Activated naive CD8-positive, alpha-beta T cell treated with anti-CD3 and anti-CD28 coated beads for 36 hours (primary cell): ENCODE results near the gene CST4. TPM values are rescaled to one million over a fixed set of nuclear protein-coding genes. Genes with fewer than 3 reads are reported as not detected.

Experiments
- total RNA-seq, 2 experiments: library from RNA; stranded (reverse); gene quantifications; one replicate each; pipeline ENCODE4 v1.2.3, GENCODE V29; 2021

Gene CST4
- total RNA-seq, 2 experiments from 2014 or later = not detected

Other genes starting within 250 kb of the CST4 start
- not detected for gene CSTL1, start 249.4 kb downstream of the CST4 start, total RNA-seq
- not detected for gene CST11, start 236.2 kb downstream of the CST4 start, total RNA-seq
- not detected for gene CST8, start 197.9 kb downstream of the CST4 start, total RNA-seq
- gene CST9L, start 120.6 kb downstream of the CST4 start, total RNA-seq = not detected
- gene CST9, start 83.1 kb downstream of the CST4 start, total RNA-seq = not detected
- under 1 TPM; 0.54 to 0.62 TPM for gene CST3, start 51.1 kb downstream of the CST4 start, total RNA-seq
- not detected for gene CST1, start 61.9 kb upstream of the CST4 start, total RNA-seq
- not detected for gene CST2, start 137.7 kb upstream of the CST4 start, total RNA-seq
- not detected for gene CST5, start 190.7 kb upstream of the CST4 start, total RNA-seq